Karpas-422 (cell line): Measurements from ENCODE around the gene USP15. TPM values are rescaled to one million over a fixed set of nuclear protein-coding genes. Genes with fewer than 3 reads are reported as not detected.

Experiments
- DNase-seq: peaks from one replicate; pipeline ENCODE4 v3.0.0-alpha.2; 2015
- H2AFZ ChIP-seq: fragments of 200-600 bp; sonication (generic); 2 replicates; pipeline ENCODE4 v1.6.1; 2014; ENCODE audit warnings: antibody characterized with exemption, low read length, mixed read lengths
- H3K27ac ChIP-seq: fragments of 200-600 bp; sonication (generic); 2 replicates; pipeline ENCODE4 v1.5.1; 2014; ENCODE audit warnings: mild to moderate bottlenecking, low read length, moderate library complexity
- H3K27me3 ChIP-seq: fragments of 200-600 bp; sonication (generic); 2 replicates; pipeline ENCODE4 v1.6.1; 2014; ENCODE audit warnings: low read length, mixed read lengths
- H3K36me3 ChIP-seq: fragments of 200-600 bp; sonication (generic); 2 replicates; pipeline ENCODE4 v1.6.1; 2014; ENCODE audit warnings: low read length, mixed read lengths; ENCODE audit not compliant: insufficient read depth
- H3K4me1 ChIP-seq: fragments of 200-600 bp; sonication (generic); 2 replicates; pipeline ENCODE4 v1.6.1; 2014; ENCODE audit warnings: mild to moderate bottlenecking, low read length, mixed read lengths
- H3K4me2 ChIP-seq: fragments of 200-600 bp; sonication (generic); 2 replicates; pipeline ENCODE4 v1.6.1; 2014; ENCODE audit warnings: low read length, low read depth, mild to moderate bottlenecking; ENCODE audit not compliant: poor library complexity, severe bottlenecking
- H3K4me3 ChIP-seq: fragments of 200-600 bp; sonication (generic); 2 replicates; pipeline ENCODE4 v1.5.1; 2014; ENCODE audit warnings: mild to moderate bottlenecking, antibody characterized with exemption, low read length, mixed read lengths
- H3K79me2 ChIP-seq: fragments of 200-600 bp; sonication (generic); 2 replicates; pipeline ENCODE4 v1.6.1; 2014; ENCODE audit warnings: mild to moderate bottlenecking, low read length, mixed read lengths
- H3K9ac ChIP-seq: fragments of 200-600 bp; sonication (generic); 2 replicates; pipeline ENCODE4 v1.6.0; 2014; ENCODE audit warnings: low read length
- H3K9me2 ChIP-seq: fragments of 200-600 bp; sonication (generic), shearing (Covaris generic); replicated peaks from 2 replicates; pipeline ENCODE4 v1.6.0; 2014; ENCODE audit warnings: mild to moderate bottlenecking, low read length, moderate library complexity; ENCODE audit not compliant: insufficient read depth
- H3K9me3 ChIP-seq: fragments of 300-700, 200-600 bp; sonication (generic); 2 replicates; pipeline ENCODE4 v1.6.1; 2014; ENCODE audit warnings: low read length, mixed read lengths
- H4K20me1 ChIP-seq: fragments of 200-600 bp; sonication (generic); 2 replicates; pipeline ENCODE4 v1.6.1; 2014; ENCODE audit warnings: mild to moderate bottlenecking, antibody characterized with exemption, low read length, low read depth; ENCODE audit not compliant: insufficient read depth
- total RNA-seq: library from RNA; depleted of rRNA; stranded (reverse); fragments of >200 nt; shearing (Covaris generic); gene quantifications from 2 replicates; pipeline ENCODE4 v1.2.3, GENCODE V29; 2014; ENCODE audit warnings: low replicate concordance

USP15 gene
- total RNA-seq, 1 experiment from 2014 or later: 96.0 TPM

GRCh38 chr12:62306569-62307530 is 46.6 kb downstream of the USP15 start:
- H3K36me3 ChIP-seq: peaks cover 62% of the 10 kb centered on the region

GRCh38 chr12:62308201-62308600 is 48.0 kb downstream of the USP15 start:
- H3K9ac ChIP-seq: no peak overlapping the region
- H3K27ac ChIP-seq: no peak overlapping the region
- no peak overlapping the region for H3K4me2 ChIP-seq
- peaks cover 98% of the 10 kb centered on the region for H3K79me2 ChIP-seq
- no peaks in the 10 kb centered on the region for H3K9me2 ChIP-seq
- H3K4me1 ChIP-seq: no peaks in the 10 kb centered on the region
- H3K9me3 ChIP-seq: no peaks in the 10 kb centered on the region
- no peak overlapping the region for H2AFZ ChIP-seq
- H3K36me3 ChIP-seq: peaks cover 48% of the 10 kb centered on the region
- no peak for DNase-seq
- H3K27me3 ChIP-seq: no peaks in the 10 kb centered on the region
- no peak overlapping the region for H3K4me3 ChIP-seq
- H4K20me1 ChIP-seq: no peaks in the 10 kb centered on the region

More at GRCh38 chr12:62306569-62307530, 46.6 kb downstream of the USP15 start:
- no peak for DNase-seq
- H3K27ac ChIP-seq: no peak overlapping the region
- H3K9me3 ChIP-seq: no peaks in the 10 kb centered on the region
- H3K27me3 ChIP-seq: no peaks in the 10 kb centered on the region
- H3K4me3 ChIP-seq: no peak overlapping the region
- H3K4me1 ChIP-seq: no peaks in the 10 kb centered on the region
- no peak overlapping the region for H3K4me2 ChIP-seq
- H4K20me1 ChIP-seq: no peaks in the 10 kb centered on the region
- H3K79me2 ChIP-seq: peaks cover 99% of the 10 kb centered on the region
- no peak overlapping the region for H3K9ac ChIP-seq
- H2AFZ ChIP-seq: no peak overlapping the region
- H3K9me2 ChIP-seq: no peaks in the 10 kb centered on the region

GRCh38 chr12:62313727-62314380 is 53.6 kb downstream of the USP15 start:
- no peaks in the 10 kb centered on the region for H3K9me2 ChIP-seq
- H2AFZ ChIP-seq: no peak overlapping the region
- H3K4me3 ChIP-seq: no peak overlapping the region
- peaks cover 27% of the 10 kb centered on the region for H3K36me3 ChIP-seq
- H3K27ac ChIP-seq: no peak overlapping the region
- H3K9ac ChIP-seq: no peak overlapping the region
- H3K79me2 ChIP-seq: peaks cover 94% of the 10 kb centered on the region
- no peaks in the 10 kb centered on the region for H3K9me3 ChIP-seq
- no peaks in the 10 kb centered on the region for H4K20me1 ChIP-seq
- no peak overlapping the region for H3K4me2 ChIP-seq
- no peak for DNase-seq
- no peaks in the 10 kb centered on the region for H3K27me3 ChIP-seq
- H3K4me1 ChIP-seq: no peaks in the 10 kb centered on the region

GRCh38 chr12:62317017-62317416 is 56.8 kb downstream of the USP15 start:
- peaks cover 86% of the 10 kb centered on the region for H3K79me2 ChIP-seq

GRCh38 chr12:62319058-62319457 is 58.9 kb downstream of the USP15 start:
- no peak overlapping the region for H3K4me3 ChIP-seq
- H4K20me1 ChIP-seq: no peaks in the 10 kb centered on the region
- no peaks in the 10 kb centered on the region for H3K27me3 ChIP-seq
- no peaks in the 10 kb centered on the region for H3K9me2 ChIP-seq
- peaks cover 87% of the 10 kb centered on the region for H3K79me2 ChIP-seq
- peaks cover 54% of the 10 kb centered on the region for H3K36me3 ChIP-seq
- H3K27ac ChIP-seq: no peak overlapping the region
- H2AFZ ChIP-seq: no peak overlapping the region
- H3K9me3 ChIP-seq: no peaks in the 10 kb centered on the region
- no peak overlapping the region for H3K4me2 ChIP-seq
- no peaks in the 10 kb centered on the region for H3K4me1 ChIP-seq
- no peak for DNase-seq
- H3K9ac ChIP-seq: no peak overlapping the region

More at GRCh38 chr12:62317017-62317416, 56.8 kb downstream of the USP15 start:
- Histone ChIP-seq H3K9ac (no peak overlapping the region), H4K20me1 (no peaks in the 10 kb centered on the region), H3K9me2 (no peaks in the 10 kb centered on the region), H3K36me3 (peaks cover 37% of the 10 kb centered on the region), H3K4me1 (no peaks in the 10 kb centered on the region), H3K4me3 (no peak overlapping the region), H3K4me2 (no peak overlapping the region), H3K27me3 (no peaks in the 10 kb centered on the region), H3K27ac (no peak overlapping the region), H3K9me3 (no peaks in the 10 kb centered on the region), H2AFZ (no peak overlapping the region)
- DNase-seq: no peak

GRCh38 chr12:62320054-62320453 is 59.9 kb downstream of the USP15 start:
- no peaks in the 10 kb centered on the region for H3K27me3 ChIP-seq
- H3K27ac ChIP-seq: no peak overlapping the region
- no peak overlapping the region for H3K4me2 ChIP-seq
- no peak for DNase-seq
- no peak overlapping the region for H3K9ac ChIP-seq
- H3K9me3 ChIP-seq: no peaks in the 10 kb centered on the region
- peaks cover 83% of the 10 kb centered on the region for H3K79me2 ChIP-seq
- no peak overlapping the region for H3K4me3 ChIP-seq
- 0 out of 2 replicates have a peak, but pooled peaks cover 3% of the 10 kb centered on the region for H3K9me2 ChIP-seq
- no peak overlapping the region for H2AFZ ChIP-seq
- H3K36me3 ChIP-seq: peaks cover 53% of the 10 kb centered on the region
- no peaks in the 10 kb centered on the region for H3K4me1 ChIP-seq
- H4K20me1 ChIP-seq: no peaks in the 10 kb centered on the region

GRCh38 chr12:62323386-62323785 is 63.2 kb downstream of the USP15 start:
- Histone ChIP-seq H3K4me2 (no peak overlapping the region), H3K79me2 (peaks cover 78% of the 10 kb centered on the region), H3K9me2 (0 out of 2 replicates have a peak, but pooled peaks cover 3% of the 10 kb centered on the region), H3K4me1 (no peaks in the 10 kb centered on the region), H3K27me3 (no peaks in the 10 kb centered on the region), H4K20me1 (no peaks in the 10 kb centered on the region), H3K36me3 (peaks cover 58% of the 10 kb centered on the region), H2AFZ (no peak overlapping the region), H3K9ac (no peak overlapping the region), H3K4me3 (no peak overlapping the region), H3K9me3 (no peaks in the 10 kb centered on the region), H3K27ac (no peak overlapping the region)
- no peak for DNase-seq

GRCh38 chr12:62328296-62328921 is 68.2 kb downstream of the USP15 start:
- Histone ChIP-seq H3K9me3 (no peaks in the 10 kb centered on the region), H3K27ac (no peak overlapping the region), H3K27me3 (no peaks in the 10 kb centered on the region), H2AFZ (no peak overlapping the region), H3K4me2 (no peak overlapping the region), H3K9me2 (0 out of 2 replicates have a peak, but pooled peaks cover 3% of the 10 kb centered on the region), H3K79me2 (peaks cover 77% of the 10 kb centered on the region), H3K4me3 (no peak overlapping the region), H3K4me1 (no peaks in the 10 kb centered on the region), H3K36me3 (peaks cover 46% of the 10 kb centered on the region), H4K20me1 (no peaks in the 10 kb centered on the region), H3K9ac (no peak overlapping the region)
- no peak for DNase-seq
